ENCODE data around the gene CCR6.
"Not testable (repeated sequence)": the region's sequence is repeated elsewhere in the genome, so short reads cannot be mapped to it uniquely, and the experiment has no call there.

DNA sequence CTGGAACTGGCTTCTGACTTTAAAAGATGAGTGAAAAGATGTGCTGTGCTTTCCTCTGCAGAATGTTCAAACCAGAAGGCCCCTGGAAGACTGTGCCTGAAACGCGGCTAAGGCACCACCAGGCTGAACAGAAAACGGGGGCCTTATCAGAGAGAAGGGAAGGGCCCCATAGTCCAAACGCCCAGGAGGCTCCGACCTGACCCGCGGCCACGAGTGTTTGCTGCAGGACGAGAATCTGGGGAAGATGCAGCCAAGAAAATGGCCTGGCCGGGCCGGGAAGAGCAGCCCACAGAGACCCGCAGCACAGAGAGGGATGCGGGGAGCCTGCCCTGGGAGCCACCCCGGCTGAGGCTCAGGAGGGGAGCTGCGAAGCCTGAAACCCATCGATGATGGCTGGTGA, 45.4 kb downstream of the CCR6 start:
- TF ChIP-seq, protein P1, sequence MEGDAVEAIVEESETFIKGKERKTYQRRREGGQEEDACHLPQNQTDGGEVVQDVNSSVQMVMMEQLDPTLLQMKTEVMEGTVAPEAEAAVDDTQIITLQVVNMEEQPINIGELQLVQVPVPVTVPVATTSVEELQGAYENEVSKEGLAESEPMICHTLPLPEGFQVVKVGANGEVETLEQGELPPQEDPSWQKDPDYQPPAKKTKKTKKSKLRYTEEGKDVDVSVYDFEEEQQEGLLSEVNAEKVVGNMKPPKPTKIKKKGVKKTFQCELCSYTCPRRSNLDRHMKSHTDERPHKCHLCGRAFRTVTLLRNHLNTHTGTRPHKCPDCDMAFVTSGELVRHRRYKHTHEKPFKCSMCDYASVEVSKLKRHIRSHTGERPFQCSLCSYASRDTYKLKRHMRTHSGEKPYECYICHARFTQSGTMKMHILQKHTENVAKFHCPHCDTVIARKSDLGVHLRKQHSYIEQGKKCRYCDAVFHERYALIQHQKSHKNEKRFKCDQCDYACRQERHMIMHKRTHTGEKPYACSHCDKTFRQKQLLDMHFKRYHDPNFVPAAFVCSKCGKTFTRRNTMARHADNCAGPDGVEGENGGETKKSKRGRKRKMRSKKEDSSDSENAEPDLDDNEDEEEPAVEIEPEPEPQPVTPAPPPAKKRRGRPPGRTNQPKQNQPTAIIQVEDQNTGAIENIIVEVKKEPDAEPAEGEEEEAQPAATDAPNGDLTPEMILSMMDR (IDR thresholded peaks at IDR 0.05) = not testable (repeated sequence)
- TF ChIP-seq EP300, POLR2AphosphoS5 (IDR thresholded peaks at IDR 0.05): not testable (repeated sequence)
